Loucy (cell line): Measurements from ENCODE around the gene RASGRP2.

ENCODE experiments used
- H2AFZ ChIP-seq: fragments of 200-600 bp; sonication (generic); 2 replicates; pipeline ENCODE4 v1.6.0; 2016; ENCODE audit warnings: antibody characterized with exemption, mild to moderate bottlenecking, low read length, moderate library complexity
- H3F3A ChIP-seq: fragments of 200-600 bp; 2 replicates; pipeline ENCODE4 v1.6.0; 2016; ENCODE audit warnings: antibody characterized with exemption, low read depth, mild to moderate bottlenecking
- H3K27me3 ChIP-seq: fragments of 200-600 bp; sonication (generic); 2 replicates; pipeline ENCODE4 v1.6.1; 2014; ENCODE audit warnings: low read length, mild to moderate bottlenecking; ENCODE audit not compliant: insufficient read depth, poor library complexity, severe bottlenecking
- H3K36me3 ChIP-seq: fragments of 200-600 bp; sonication (generic); 2 replicates; pipeline ENCODE4 v1.6.1; 2016; ENCODE audit warnings: low read length; ENCODE audit not compliant: insufficient read depth
- H3K4me1 ChIP-seq: fragments of 200-600 bp; sonication (generic); 2 replicates; pipeline ENCODE4 v1.5.1; 2014; ENCODE audit warnings: low read length, mild to moderate bottlenecking; ENCODE audit not compliant: insufficient read depth, poor library complexity, severe bottlenecking
- H3K4me2 ChIP-seq: fragments of 200-600 bp; sonication (generic); 2 replicates; pipeline ENCODE4 v1.6.0; 2014; ENCODE audit warnings: antibody characterized with exemption, low read length, low read depth, mild to moderate bottlenecking; ENCODE audit not compliant: poor library complexity, severe bottlenecking
- H3K4me3 ChIP-seq: fragments of 200-600 bp; sonication (generic); 2 replicates; pipeline ENCODE4 v1.5.1; 2014; ENCODE audit warnings: low read length, mild to moderate bottlenecking, mixed read lengths; ENCODE audit not compliant: poor library complexity, severe bottlenecking
- H3K79me2 ChIP-seq: fragments of 200-600 bp; sonication (generic); 2 replicates; pipeline ENCODE4 v1.6.1; 2014; ENCODE audit warnings: low read length; ENCODE audit not compliant: insufficient read depth
- H3K9ac ChIP-seq: fragments of 200-600 bp; sonication (generic); 2 replicates; pipeline ENCODE4 v1.6.0; 2014; ENCODE audit warnings: mild to moderate bottlenecking, low read depth, low read length, moderate library complexity; ENCODE audit not compliant: poor library complexity, severe bottlenecking
- H3K9me2 ChIP-seq: fragments of 200-600 bp; sonication (generic); replicated peaks from 2 replicates; pipeline ENCODE4 v1.6.1; 2016; ENCODE audit warnings: low read depth, low read length, mixed read lengths
- H3K9me3 ChIP-seq: fragments of 200-600 bp; sonication (generic); 2 replicates; pipeline ENCODE4 v1.6.1; 2014; ENCODE audit warnings: mild to moderate bottlenecking, antibody characterized with exemption, low read length, low read depth; ENCODE audit not compliant: insufficient read depth
- H4K20me1 ChIP-seq: fragments of 200-600 bp; sonication (generic); 2 replicates; pipeline ENCODE4 v1.6.0; 2014; ENCODE audit warnings: antibody characterized with exemption, low read length, mild to moderate bottlenecking; ENCODE audit not compliant: insufficient read depth, poor library complexity, severe bottlenecking
- CTCF ChIP-seq: fragments of 200-600 bp; sonication (generic); conservative IDR thresholded peaks from 2 replicates; pipeline ENCODE4 v1.5.1; 2014; ENCODE audit warnings: mild to moderate bottlenecking, antibody characterized with exemption, low read length
- EZH2phosphoT487 ChIP-seq: fragments of 200-600 bp; IDR thresholded peaks from 2 replicates; pipeline ENCODE4 v1.6.1; 2018; ENCODE audit warnings: antibody characterized with exemption, mild to moderate bottlenecking, moderate library complexity, borderline replicate concordance

Gene RASGRP2

GRCh38 chr11:64739871-64740270 lies 4.1 kb downstream of the RASGRP2 start:
- Histone ChIP-seq H3F3A (no peaks in the 10 kb centered on the region), H2AFZ (no peak overlapping the region), H3K9ac (no peak overlapping the region), H3K79me2 (peaks cover 34% of the 10 kb centered on the region), H3K4me2 (no peak overlapping the region), H3K9me2 (no peaks in the 10 kb centered on the region), H3K9me3 (no peaks in the 10 kb centered on the region), H3K4me1 (peaks cover 31% of the 10 kb centered on the region), H3K27me3 (no peaks in the 10 kb centered on the region), H3K4me3 (no peak overlapping the region), H4K20me1 (peaks cover 10% of the 10 kb centered on the region), H3K36me3 (peaks cover 10% of the 10 kb centered on the region; the same call in 1 of the 2 replicates)
- TF ChIP-seq CTCF, result no peak
- no peak for TF ChIP-seq EZH2phosphoT487

GRCh38 chr11:64736654-64737053 lies 7.3 kb downstream of the RASGRP2 start:
- H3K4me1 ChIP-seq, result peaks cover 8% of the 10 kb centered on the region
- no peaks in the 10 kb centered on the region for H3K9me3 ChIP-seq
- peaks cover 19% of the 10 kb centered on the region; the same call in 1 of the 2 replicates for H3K36me3 ChIP-seq
- no peak overlapping the region for H2AFZ ChIP-seq
- no peak for TF ChIP-seq CTCF
- no peak for TF ChIP-seq EZH2phosphoT487
- no peak overlapping the region for H3K4me3 ChIP-seq
- H3K27me3 ChIP-seq, result no peaks in the 10 kb centered on the region
- peaks cover 3% of the 10 kb centered on the region for H4K20me1 ChIP-seq
- no peak overlapping the region for H3K4me2 ChIP-seq
- H3K9me2 ChIP-seq, result no peaks in the 10 kb centered on the region
- peaks cover 11% of the 10 kb centered on the region for H3K79me2 ChIP-seq
- H3K9ac ChIP-seq, result no peak overlapping the region
- no peaks in the 10 kb centered on the region for H3F3A ChIP-seq

- H2AFZ ChIP-seq, result no peak overlapping the region
- H3K9me2 ChIP-seq, result no peaks in the 10 kb centered on the region
- peaks cover 2% of the 10 kb centered on the region; the same call in 1 of the 2 replicates for H3K79me2 ChIP-seq
- no peak for TF ChIP-seq EZH2phosphoT487
- TF ChIP-seq CTCF, result no peak
- H3F3A ChIP-seq, result no peaks in the 10 kb centered on the region
- no peak overlapping the region for H3K4me3 ChIP-seq
- no peak overlapping the region for H3K4me2 ChIP-seq
- peaks cover 19% of the 10 kb centered on the region; the same call in 1 of the 2 replicates for H3K36me3 ChIP-seq
- no peaks in the 10 kb centered on the region for H3K27me3 ChIP-seq
- H3K4me1 ChIP-seq, result no peaks in the 10 kb centered on the region
- no peak overlapping the region for H3K9ac ChIP-seq
- no peaks in the 10 kb centered on the region for H4K20me1 ChIP-seq
- no peaks in the 10 kb centered on the region for H3K9me3 ChIP-seq
Measured at GRCh38 chr11:64735725-64736259, 8.2 kb downstream of the RASGRP2 start.
